ENCODE measurements around the gene PLSCR3. TPM values are rescaled to one million over a fixed set of nuclear protein-coding genes. Genes with fewer than 3 reads are reported as not detected.
A peak's percentile ranks its signal among the peaks of the same experiment; 100 is the strongest.

PLSCR3 gene
- total RNA-seq, 5 donors from 2014 or later (not counting 1 experiment from before 2014, with no cell fraction given) = 101 to 145 (median 140) TPM

DNA sequence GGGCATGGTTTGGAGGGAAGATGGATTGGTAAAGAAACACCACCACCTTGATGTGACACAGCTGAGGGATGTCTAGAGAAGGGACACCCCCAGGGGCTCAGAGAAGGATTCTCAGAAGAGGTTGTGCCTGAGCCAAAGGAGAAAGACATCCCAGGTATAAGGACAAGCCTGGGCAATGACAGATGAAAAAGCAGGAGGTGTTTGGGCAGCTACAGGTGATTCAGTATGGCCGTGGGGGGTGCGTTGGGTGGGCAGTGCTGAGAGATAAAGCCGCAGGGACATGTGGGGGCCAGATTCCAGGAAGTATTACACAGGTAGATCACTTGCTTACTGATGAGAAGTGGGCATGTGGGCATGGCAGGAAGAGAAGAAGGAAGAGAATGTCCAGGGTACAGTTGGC, 32.4 kb downstream of the PLSCR3 start:
- POLR2A ChIA-PET = no interaction called here
- no peak overlapping the region for H3K4me3 Mint-ChIP-seq

DNA sequence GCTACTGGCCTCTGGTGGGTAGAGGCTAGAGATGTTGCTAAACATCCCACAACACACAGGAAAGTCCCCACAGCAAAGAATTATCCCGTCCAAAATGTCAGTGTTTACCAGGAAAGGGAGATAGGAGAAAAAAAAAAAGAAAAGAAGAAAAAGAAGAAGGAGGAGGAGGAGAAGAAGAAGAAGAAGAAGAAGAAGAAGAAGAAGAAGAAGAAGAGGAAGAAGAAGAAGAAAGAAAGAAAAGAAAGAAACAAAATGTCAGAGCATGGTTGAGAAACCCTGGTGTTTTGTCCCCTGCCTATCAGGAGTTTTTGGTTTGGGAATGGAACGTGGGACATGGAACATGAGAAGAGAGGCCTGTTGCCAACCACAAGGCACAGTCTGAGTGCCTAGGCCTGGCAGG, 36.9 kb downstream of the PLSCR3 start:
- Mint-ChIP-seq H3K27ac (no peak overlapping the region), H3K4me1 (peaks cover 7 to 26% (median 22%) of the 10 kb centered on the region in 3 donors), H3K9me3 (no peaks in the 10 kb centered on the region), H3K36me3 (no peaks in the 10 kb centered on the region), H3K27me3 (peaks cover 2 to 6% of the 10 kb centered on the region in 2 donors), H3K4me3 (no peak overlapping the region)
- 89% methylated on average over 1 of the region's 2 CpGs for WGBS (ENCODE audit: insufficient coverage)
- H3K4me3 ChIP-seq (ENCODE audit: control insufficient read depth in 1 of 2, extremely low read depth in 1 of 2, low read length in 1 of 2) = no peak overlapping the region
- peaks cover under 1 to 38% of the 10 kb centered on the region in 2 experiments for H3K4me1 ChIP-seq (ENCODE audit: control insufficient read depth in 1 of 2, extremely low read depth in 1 of 2, insufficient read depth in 2 of 2, low read length in 2 of 2)
- no peaks in the 10 kb centered on the region for H3K36me3 ChIP-seq (ENCODE audit: control insufficient read depth in 2 of 2, extremely low read depth in 1 of 2, insufficient read depth in 1 of 2, low read length in 1 of 2)
- ATAC-seq (replicated peaks in 1 of 4) = no peak
- no peaks in the 10 kb centered on the region for H3K9me3 ChIP-seq
- H3K27me3 ChIP-seq (replicated peaks in 1 of 2; ENCODE audit: control insufficient read depth in 2 of 2, extremely low read depth in 1 of 2, insufficient read depth in 2 of 2, low read length in 1 of 2) = peaks cover 0 to 16% of the 10 kb centered on the region in 2 experiments
- no peak for DNase-seq
- ChIA-PET POLR2A (no interaction called here), CTCF (interaction anchor here (0.7 kb wide), 3 partner anchors 21 to 330 kb away, joined by 4 to 8 read pairs (median 4); partner anchors contain the start of gene ACAP1 (in 1 of the 2))
- no peak overlapping the region for H3K27ac ChIP-seq (ENCODE audit: low read length)

More for the DNA sequence above, 32.4 kb downstream of the PLSCR3 start:
- no peak for ATAC-seq (replicated peaks in 1 of 4)
- H3K36me3 ChIP-seq (ENCODE audit: control insufficient read depth in 2 of 2, extremely low read depth in 1 of 2, insufficient read depth in 1 of 2, low read length in 1 of 2) = no peaks in the 10 kb centered on the region
- no peaks in the 10 kb centered on the region for H3K9me3 ChIP-seq
- H3K27ac Mint-ChIP-seq = no peak overlapping the region
- DNase-seq = no peak
- CTCF ChIA-PET = interaction anchor here in 1 of 2 donors (0.7 kb wide), 1 partner anchor 13 kb away, joined by 3 read pairs; no protein-coding TSS in a partner anchor
- no peaks in the 10 kb centered on the region for H3K36me3 Mint-ChIP-seq
- H3K9me3 Mint-ChIP-seq = no peaks in the 10 kb centered on the region
- H3K4me3 ChIP-seq (ENCODE audit: control insufficient read depth in 1 of 2, extremely low read depth in 1 of 2, low read length in 1 of 2) = no peak overlapping the region
- H3K27me3 Mint-ChIP-seq = peaks cover 2 to 6% of the 10 kb centered on the region in 2 donors
- no peak overlapping the region for H3K27ac ChIP-seq (ENCODE audit: low read length)
- WGBS (ENCODE audit: insufficient coverage) = 59% methylated on average over 3 of the region's 3 CpGs
- no peaks in the 10 kb centered on the region for H3K4me1 Mint-ChIP-seq
- no peaks in the 10 kb centered on the region for H3K4me1 ChIP-seq (ENCODE audit: control insufficient read depth in 1 of 2, extremely low read depth in 1 of 2, insufficient read depth in 2 of 2, low read length in 2 of 2)
- peaks cover 0 to 16% of the 10 kb centered on the region in 2 experiments for H3K27me3 ChIP-seq (replicated peaks in 1 of 2; ENCODE audit: control insufficient read depth in 2 of 2, extremely low read depth in 1 of 2, insufficient read depth in 2 of 2, low read length in 1 of 2)

DNA sequence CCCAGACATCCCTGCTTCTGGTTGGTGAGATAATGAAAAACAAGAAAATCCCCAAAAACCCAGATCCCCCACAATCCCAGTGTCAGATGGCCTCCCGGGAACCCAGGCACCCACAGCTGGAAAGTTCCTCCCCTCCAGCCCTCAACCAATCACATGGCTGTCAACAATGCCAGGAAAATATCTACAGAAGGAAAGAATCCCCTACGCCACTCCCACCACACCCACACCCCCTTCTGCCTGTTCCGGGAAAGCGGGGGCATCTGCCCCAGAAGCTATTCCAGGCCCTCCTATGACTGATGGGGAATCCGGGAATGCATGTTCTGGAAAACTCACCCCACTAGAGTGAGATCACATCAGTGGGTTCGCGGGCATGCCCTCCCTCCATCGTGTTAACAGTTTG, 37.6 kb downstream of the PLSCR3 start:
- no peaks in the 10 kb centered on the region for H3K9me3 Mint-ChIP-seq
- ChIA-PET CTCF (interaction anchor here in 1 of 2 donors (0.6 to 1.9 kb wide), 4 partner anchors 27 to 204 kb away, joined by 3 to 9 read pairs (median 6); partner anchors contain the start of gene TMEM102), POLR2A (no interaction called here)
- whole genome bisulfite sequencing (ENCODE audit: insufficient coverage) = 81% methylated on average over 5 of the region's 8 CpGs
- Histone ChIP-seq H3K4me1 (ENCODE audit: control insufficient read depth in 1 of 2, extremely low read depth in 1 of 2, insufficient read depth in 2 of 2, low read length in 2 of 2) (peaks cover 2 to 42% of the 10 kb centered on the region in 2 experiments), H3K36me3 (ENCODE audit: control insufficient read depth in 2 of 2, extremely low read depth in 1 of 2, insufficient read depth in 1 of 2, low read length in 1 of 2) (no peaks in the 10 kb centered on the region), H3K27me3 (replicated peaks in 1 of 2; ENCODE audit: control insufficient read depth in 2 of 2, extremely low read depth in 1 of 2, insufficient read depth in 2 of 2, low read length in 1 of 2) (peaks cover 0 to 11% of the 10 kb centered on the region in 2 experiments), H3K9me3 (no peaks in the 10 kb centered on the region), H3K27ac (ENCODE audit: low read length) (no peak overlapping the region), H3K4me3 (ENCODE audit: control insufficient read depth in 1 of 2, extremely low read depth in 1 of 2, low read length in 1 of 2) (no peak overlapping the region)
- no peak for DNase-seq
- H3K36me3 Mint-ChIP-seq = no peaks in the 10 kb centered on the region
- peaks cover 9 to 28% (median 24%) of the 10 kb centered on the region in 3 donors for H3K4me1 Mint-ChIP-seq
- no peak overlapping the region for H3K4me3 Mint-ChIP-seq
- peaks cover 2 to 3% of the 10 kb centered on the region in 2 donors for H3K27me3 Mint-ChIP-seq
- H3K27ac Mint-ChIP-seq = no peak overlapping the region
- no peak for ATAC-seq (replicated peaks in 1 of 4)

DNA sequence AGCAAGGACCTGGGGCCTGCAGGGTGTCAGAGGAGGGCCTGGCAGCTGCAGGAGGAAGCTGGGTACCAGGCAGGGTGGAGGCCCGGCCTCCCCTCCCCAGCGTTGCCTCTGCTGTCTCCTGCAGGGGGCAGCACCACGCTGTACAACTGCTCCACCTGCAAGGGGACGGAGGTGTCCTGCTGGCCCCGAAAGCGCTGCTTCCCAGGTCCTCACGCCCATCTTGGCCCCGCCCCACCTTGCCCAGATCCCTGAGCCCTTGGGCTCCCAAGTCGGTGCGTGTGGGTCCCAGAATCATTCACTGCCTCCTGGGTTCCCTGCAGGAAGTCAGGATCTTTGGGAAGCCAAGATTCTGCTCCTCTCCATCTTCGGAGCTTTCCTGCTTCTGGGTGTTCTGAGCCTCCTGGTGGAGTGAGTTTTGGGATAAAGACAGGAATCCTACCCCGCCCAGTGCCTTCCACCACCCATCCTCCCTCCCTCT, 38.2 kb downstream of the PLSCR3 start:
- peak; percentile 60 to 70 (median 67) for ATAC-seq (replicated peaks in 1 of 4)
- H3K27ac Mint-ChIP-seq = no peak overlapping the region
- 3% methylated on average over 9 of the region's 12 CpGs for WGBS (ENCODE audit: insufficient coverage)

DNA sequence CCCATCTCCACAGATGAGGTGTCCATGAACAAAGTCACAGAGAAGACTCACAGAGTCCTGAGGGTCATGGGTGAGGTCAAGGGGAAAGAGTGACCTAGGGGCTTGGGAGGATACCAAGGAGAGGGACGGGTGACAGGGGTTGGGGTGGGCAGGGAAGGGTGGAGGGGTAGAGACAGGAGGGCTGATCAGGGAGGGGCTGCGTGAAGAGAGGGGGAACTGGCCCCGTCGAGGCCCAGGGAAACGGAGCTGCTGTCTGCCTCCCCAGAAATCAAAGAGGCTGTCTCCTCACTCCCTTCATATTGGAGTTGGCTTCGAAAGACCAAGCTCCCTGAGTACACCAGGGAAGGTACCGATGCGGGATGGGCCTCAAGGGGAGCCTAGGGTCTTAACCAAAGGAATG, 38.8 kb downstream of the PLSCR3 start:
- no peaks in the 10 kb centered on the region for H3K36me3 Mint-ChIP-seq
- ATAC-seq (replicated peaks in 1 of 4) (no peak), DNase-seq (no peak)
- Histone ChIP-seq H3K4me3 (ENCODE audit: control insufficient read depth in 1 of 2, extremely low read depth in 1 of 2, low read length in 1 of 2) (no peak overlapping the region), H3K9me3 (no peaks in the 10 kb centered on the region), H3K27ac (ENCODE audit: low read length) (no peak overlapping the region), H3K27me3 (replicated peaks in 1 of 2; ENCODE audit: control insufficient read depth in 2 of 2, extremely low read depth in 1 of 2, insufficient read depth in 2 of 2, low read length in 1 of 2) (peaks cover 0 to 4% of the 10 kb centered on the region in 2 experiments), H3K4me1 (ENCODE audit: control insufficient read depth in 1 of 2, extremely low read depth in 1 of 2, insufficient read depth in 2 of 2, low read length in 2 of 2) (peaks cover 7 to 51% of the 10 kb centered on the region in 2 experiments), H3K36me3 (ENCODE audit: control insufficient read depth in 2 of 2, extremely low read depth in 1 of 2, insufficient read depth in 1 of 2, low read length in 1 of 2) (peaks cover 0 to 6% of the 10 kb centered on the region in 2 donors)
- H3K9me3 Mint-ChIP-seq = no peaks in the 10 kb centered on the region
- ChIA-PET POLR2A (no interaction called here), CTCF (interaction anchor here (0.7 to 1.9 kb wide), 12 partner anchors 10 to 259 kb away, joined by 3 to 9 read pairs (median 4); partner anchors contain the start of genes ACAP1 (in 1 of the 2), FXR2 (in 1 of the 2) and TMEM102 (in 1 of the 2))
- H3K4me1 Mint-ChIP-seq = peaks cover 11 to 35% (median 30%) of the 10 kb centered on the region in 3 donors
- H3K27me3 Mint-ChIP-seq = no peaks in the 10 kb centered on the region
- no peak overlapping the region for H3K4me3 Mint-ChIP-seq
- no peak overlapping the region for H3K27ac Mint-ChIP-seq
- no CpG with 5 or more reads among the region's 8 CpGs for WGBS (ENCODE audit: insufficient coverage)

More for the DNA sequence above, 38.2 kb downstream of the PLSCR3 start:
- Histone ChIP-seq H3K27ac (ENCODE audit: low read length) (no peak overlapping the region), H3K4me3 (ENCODE audit: control insufficient read depth in 1 of 2, extremely low read depth in 1 of 2, low read length in 1 of 2) (no peak overlapping the region), H3K27me3 (replicated peaks in 1 of 2; ENCODE audit: control insufficient read depth in 2 of 2, extremely low read depth in 1 of 2, insufficient read depth in 2 of 2, low read length in 1 of 2) (peaks cover 0 to 7% of the 10 kb centered on the region in 2 experiments), H3K9me3 (no peaks in the 10 kb centered on the region), H3K4me1 (ENCODE audit: control insufficient read depth in 1 of 2, extremely low read depth in 1 of 2, insufficient read depth in 2 of 2, low read length in 2 of 2) (peaks cover 4 to 46% of the 10 kb centered on the region in 2 experiments), H3K36me3 (ENCODE audit: control insufficient read depth in 2 of 2, extremely low read depth in 1 of 2, insufficient read depth in 1 of 2, low read length in 1 of 2) (peaks cover 0 to 2% of the 10 kb centered on the region in 2 donors)
- peak; percentile 61 to 89 (median 78) for DNase-seq
- CTCF ChIA-PET = interaction anchor here (0.6 to 1.9 kb wide), 13 partner anchors 19 to 259 kb away, joined by 3 to 9 read pairs (median 4); partner anchors contain the start of genes ACAP1 (in 1 of the 2), FXR2 (in 1 of the 2) and TMEM102 (in 1 of the 2)
- POLR2A ChIA-PET = no interaction called here
- H3K27me3 Mint-ChIP-seq = no peaks in the 10 kb centered on the region
- H3K4me1 Mint-ChIP-seq = peaks cover 9 to 30% (median 26%) of the 10 kb centered on the region in 3 donors
- no peaks in the 10 kb centered on the region for H3K36me3 Mint-ChIP-seq
- no peak overlapping the region for H3K4me3 Mint-ChIP-seq
- H3K9me3 Mint-ChIP-seq = no peaks in the 10 kb centered on the region

DNA sequence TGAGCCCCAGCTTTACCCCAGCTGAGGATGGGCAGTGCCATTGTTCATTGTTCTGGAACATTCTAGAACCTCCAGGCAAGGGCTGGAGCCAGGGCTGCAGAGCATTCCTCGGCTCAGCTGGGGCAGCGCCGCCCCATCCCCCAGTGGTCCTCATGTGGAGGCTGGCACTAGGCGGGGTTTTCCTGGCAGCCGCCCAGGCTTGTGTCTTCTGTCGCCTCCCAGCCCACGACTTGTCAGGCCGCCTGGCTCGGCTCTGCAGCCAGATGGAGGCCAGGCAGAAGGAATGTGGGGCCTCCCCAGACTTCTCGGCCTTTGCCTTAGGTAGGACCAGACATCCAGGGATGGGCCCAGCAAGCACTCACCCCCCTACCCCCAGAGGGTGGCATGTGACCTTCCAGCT, 39.3 kb downstream of the PLSCR3 start, which contains the start of gene TMEM95:
Gene TMEM95, plus strand, starts transcription at position 104 of the 400 bp plus-strand sequence. Its CDS starts 49 bp downstream, at position 153.
- ChIA-PET POLR2A (no interaction called here), CTCF (interaction anchor here (0.7 to 1.9 kb wide), 8 partner anchors 11 to 260 kb away, joined by 3 to 9 read pairs (median 4); partner anchors contain the start of genes FXR2 (in 1 of the 2) and TMEM102 (in 1 of the 2))
- H3K4me1 ChIP-seq (ENCODE audit: control insufficient read depth in 1 of 2, extremely low read depth in 1 of 2, insufficient read depth in 2 of 2, low read length in 2 of 2) = peaks cover 7 to 55% of the 10 kb centered on the region in 2 experiments
- Mint-ChIP-seq H3K27me3 (no peaks in the 10 kb centered on the region), H3K4me1 (peaks cover 16 to 38% (median 33%) of the 10 kb centered on the region in 3 donors), H3K27ac (peak within 1 kb of the TSS; percentile 59 to 76), H3K36me3 (no peaks in the 10 kb centered on the region), H3K9me3 (no peaks in the 10 kb centered on the region), H3K4me3 (peak within 1 kb of the TSS; percentile 17 to 36 (median 18))
- H3K36me3 ChIP-seq (ENCODE audit: control insufficient read depth in 2 of 2, extremely low read depth in 1 of 2, insufficient read depth in 1 of 2, low read length in 1 of 2) = peaks cover 0 to 6% of the 10 kb centered on the region in 2 donors
- H3K27me3 ChIP-seq (replicated peaks in 1 of 2; ENCODE audit: control insufficient read depth in 2 of 2, extremely low read depth in 1 of 2, insufficient read depth in 2 of 2, low read length in 1 of 2) = peaks cover 0 to 4% of the 10 kb centered on the region in 2 experiments
- WGBS (ENCODE audit: insufficient coverage) = 85% methylated on average over 10 of the region's 10 CpGs
- ATAC-seq (replicated peaks in 1 of 4) = no peak
- DNase-seq = no peak
- no peak within 1 kb of the TSS for H3K4me3 ChIP-seq (ENCODE audit: control insufficient read depth in 1 of 2, extremely low read depth in 1 of 2, low read length in 1 of 2)
- H3K9me3 ChIP-seq = no peaks in the 10 kb centered on the region
- no peak within 1 kb of the TSS for H3K27ac ChIP-seq (ENCODE audit: low read length)

All from T-cell (primary cell).